22Rv1 (cell line): ENCODE measurements around the gene ITGB3.

Experiments
- H3K27ac ChIP-seq: fragments of 450-650 bp; 2 replicates; pipeline ENCODE4 v1.5.1; 2017
- ZFX ChIP-seq: fragments of 450-650 bp; IDR thresholded peaks from 2 replicates; pipeline ENCODE4 v1.6.1; 2017; ENCODE audit warnings: antibody characterized with exemption, borderline replicate concordance
- TF ChIP-seq, protein P1 (sequence below): fragments of 450-650 bp; IDR thresholded peaks from 2 replicates; pipeline ENCODE4 v1.5.1; 2017; ENCODE audit warnings: mild to moderate bottlenecking

Gene ITGB3

GRCh38 chr17:47231866-47232265 lies 21.8 kb upstream of the ITGB3 start:
- no peak for TF ChIP-seq ZFX
- TF ChIP-seq, protein P1, sequence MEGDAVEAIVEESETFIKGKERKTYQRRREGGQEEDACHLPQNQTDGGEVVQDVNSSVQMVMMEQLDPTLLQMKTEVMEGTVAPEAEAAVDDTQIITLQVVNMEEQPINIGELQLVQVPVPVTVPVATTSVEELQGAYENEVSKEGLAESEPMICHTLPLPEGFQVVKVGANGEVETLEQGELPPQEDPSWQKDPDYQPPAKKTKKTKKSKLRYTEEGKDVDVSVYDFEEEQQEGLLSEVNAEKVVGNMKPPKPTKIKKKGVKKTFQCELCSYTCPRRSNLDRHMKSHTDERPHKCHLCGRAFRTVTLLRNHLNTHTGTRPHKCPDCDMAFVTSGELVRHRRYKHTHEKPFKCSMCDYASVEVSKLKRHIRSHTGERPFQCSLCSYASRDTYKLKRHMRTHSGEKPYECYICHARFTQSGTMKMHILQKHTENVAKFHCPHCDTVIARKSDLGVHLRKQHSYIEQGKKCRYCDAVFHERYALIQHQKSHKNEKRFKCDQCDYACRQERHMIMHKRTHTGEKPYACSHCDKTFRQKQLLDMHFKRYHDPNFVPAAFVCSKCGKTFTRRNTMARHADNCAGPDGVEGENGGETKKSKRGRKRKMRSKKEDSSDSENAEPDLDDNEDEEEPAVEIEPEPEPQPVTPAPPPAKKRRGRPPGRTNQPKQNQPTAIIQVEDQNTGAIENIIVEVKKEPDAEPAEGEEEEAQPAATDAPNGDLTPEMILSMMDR: no peak
- no peak overlapping the region for H3K27ac ChIP-seq

DNA sequence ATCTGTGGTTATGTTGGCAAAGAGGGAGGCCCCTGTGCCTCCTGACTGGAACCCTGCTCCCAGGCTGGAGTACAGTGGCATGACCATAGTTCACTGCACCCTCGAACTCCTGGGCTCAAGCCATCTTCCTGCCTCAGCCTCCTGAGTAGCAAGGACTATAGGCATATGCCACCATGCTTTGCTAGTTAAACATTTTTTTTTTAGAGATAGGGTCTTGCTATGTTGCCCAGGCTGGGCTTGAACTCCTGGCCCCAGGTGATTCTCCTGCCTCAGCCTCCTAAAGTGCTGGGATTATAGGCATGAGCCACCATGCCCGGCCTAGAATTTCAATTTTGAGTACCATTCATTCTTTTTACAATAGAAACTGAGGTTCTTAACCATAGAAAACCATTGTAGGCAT lies 21.2 kb upstream of the ITGB3 start:
- TF ChIP-seq, protein P1: no peak
- no peak for TF ChIP-seq ZFX
- H3K27ac ChIP-seq: no peak overlapping the region

GRCh38 chr17:47235506-47235905 lies 18.1 kb upstream of the ITGB3 start:
- TF ChIP-seq, protein P1: no peak
- TF ChIP-seq ZFX: no peak
- no peak overlapping the region for H3K27ac ChIP-seq

DNA sequence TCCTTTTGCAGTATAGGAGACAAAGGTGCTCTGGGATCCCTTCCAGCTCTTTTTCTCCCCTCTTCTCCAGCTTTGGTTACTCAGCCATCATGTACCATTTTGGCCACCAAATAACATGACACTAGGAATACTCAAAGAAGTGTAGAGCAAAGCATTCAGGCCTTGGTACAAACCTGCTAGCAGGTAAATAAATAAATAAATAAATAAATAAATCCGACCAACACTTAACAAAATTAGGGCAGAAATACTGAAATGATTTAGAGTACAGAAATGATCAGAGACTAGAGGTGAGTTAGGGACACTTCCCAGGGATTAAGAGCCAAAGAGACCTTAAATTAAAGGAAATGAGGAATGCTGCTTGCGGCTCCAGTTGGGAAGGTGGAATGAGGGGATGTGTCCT lies 17.7 kb upstream of the ITGB3 start:
- TF ChIP-seq, protein P1: no peak
- no peak for TF ChIP-seq ZFX
- no peak overlapping the region for H3K27ac ChIP-seq

DNA sequence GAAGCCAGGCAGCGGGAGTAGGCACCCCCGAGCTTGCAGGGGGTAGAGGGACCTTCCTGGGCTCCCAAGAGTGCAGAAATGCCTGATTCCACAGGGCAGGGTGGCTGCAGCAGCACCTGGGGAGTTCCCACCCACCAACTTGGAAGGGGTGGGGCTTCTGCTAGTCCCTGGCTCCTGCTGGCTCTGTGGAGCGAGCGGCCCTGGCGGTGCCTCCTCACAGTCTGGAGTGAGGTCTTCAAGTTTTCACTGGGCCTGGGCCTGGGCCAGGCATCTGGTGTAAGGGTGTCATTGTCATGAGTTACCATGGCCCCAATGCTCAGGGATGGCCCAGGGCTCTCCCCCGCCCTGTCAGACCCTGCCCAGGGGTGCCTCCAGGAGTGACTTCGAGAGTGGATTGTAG lies 15.8 kb upstream of the ITGB3 start:
- H3K27ac ChIP-seq: no peak overlapping the region

DNA sequence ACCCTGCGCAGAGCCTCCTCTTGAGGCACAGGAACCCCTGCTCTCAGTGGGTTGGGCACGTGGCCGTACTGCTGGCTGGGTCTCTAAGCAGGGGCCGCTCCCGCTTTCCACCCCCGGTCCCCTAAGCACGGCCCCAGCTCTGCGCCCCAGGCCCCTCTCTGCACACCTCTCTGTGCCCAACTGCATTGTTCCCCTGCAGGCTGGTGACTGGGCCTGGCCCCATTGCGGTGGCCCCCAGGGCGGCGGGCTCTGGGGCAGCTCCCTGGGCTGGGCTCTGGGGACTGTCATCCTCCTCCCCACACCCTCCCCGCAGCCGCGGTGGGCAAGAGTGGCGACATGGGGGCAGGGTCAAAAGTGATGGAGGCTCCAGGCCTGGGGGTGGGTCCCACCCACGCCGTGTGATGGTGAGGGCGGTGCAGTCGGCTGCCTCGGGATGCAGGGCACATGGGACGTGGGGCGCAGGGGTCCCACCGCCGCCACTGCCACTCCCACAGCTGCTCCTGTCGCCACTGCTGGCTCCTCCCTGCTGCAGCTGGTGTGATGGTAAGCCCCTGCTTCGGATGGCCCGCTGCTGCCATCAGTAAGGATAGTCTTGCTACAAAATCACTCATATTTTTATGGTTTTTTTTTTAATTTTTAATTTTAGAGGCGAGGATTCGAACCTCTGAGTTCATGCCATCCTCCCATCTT lies 15.2 kb upstream of the ITGB3 start:
- no peak overlapping the region for H3K27ac ChIP-seq
- no peak for TF ChIP-seq ZFX
- TF ChIP-seq, protein P1: no peak

More for the DNA sequence above, 15.8 kb upstream of the ITGB3 start:
- TF ChIP-seq ZFX: no peak
- TF ChIP-seq, protein P1: no peak

DNA sequence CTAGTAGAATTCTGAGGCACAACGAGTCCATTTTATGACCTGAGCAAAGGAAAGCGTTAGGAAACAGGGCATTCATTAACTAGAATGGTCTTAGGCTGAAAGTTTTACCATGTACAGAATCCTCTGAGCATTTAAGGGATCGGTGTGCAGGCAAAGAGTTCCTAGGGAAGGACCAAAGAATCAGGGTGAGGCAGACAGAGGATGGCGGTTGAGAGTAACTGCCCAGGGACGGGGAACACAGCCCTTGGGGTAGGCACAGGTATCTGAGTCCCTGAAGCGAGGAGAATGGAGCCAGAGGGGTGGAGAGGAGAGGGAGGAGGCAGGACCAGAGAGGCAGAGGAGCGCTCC lies 14.0 kb upstream of the ITGB3 start:
- TF ChIP-seq, protein P1: no peak
- no peak for TF ChIP-seq ZFX
- H3K27ac ChIP-seq: no peak overlapping the region
